NCI-H2081 treated with DMSO at 0.1 percent for 48 hours (cell line): ENCODE measurements around the gene VSTM2B.
"Not testable (repeated sequence)": the region's sequence is repeated elsewhere in the genome, so short reads cannot be mapped to it uniquely, and the experiment has no call there.

ENCODE experiments used
- DNase-seq: peaks from one replicate; lab custom pipeline; 2025; lab: John Stamatoyannopoulos, UW

The VSTM2B gene

DNA sequence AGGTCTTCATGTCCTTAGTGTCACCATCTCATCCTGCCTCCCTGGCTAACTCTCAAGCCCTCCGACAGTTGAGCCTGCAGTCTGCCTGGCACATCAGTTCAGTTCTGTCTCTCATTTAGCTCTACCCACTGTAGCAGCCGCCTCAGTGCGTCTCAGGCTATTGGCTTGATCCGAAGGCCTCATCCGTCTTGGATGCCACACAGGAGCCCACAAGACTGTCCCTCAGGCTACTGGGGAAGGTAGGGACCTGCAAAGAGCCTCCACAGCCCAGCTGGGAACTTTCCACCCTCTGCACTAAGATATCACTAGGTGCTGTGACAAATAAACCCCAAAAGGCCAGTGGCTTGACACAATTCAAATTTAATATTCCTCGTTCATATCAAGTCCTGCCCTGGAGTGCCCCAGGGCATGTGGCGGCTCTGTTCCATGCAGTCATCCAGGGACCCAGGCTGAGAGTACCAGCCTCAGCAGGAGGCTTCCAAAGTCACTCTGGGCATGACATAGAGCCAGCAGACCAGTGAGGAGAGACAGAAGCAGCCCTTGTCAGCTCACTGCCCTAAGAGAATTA, 5.7 kb downstream of the VSTM2B start:
- DNase-seq = no peak

DNA sequence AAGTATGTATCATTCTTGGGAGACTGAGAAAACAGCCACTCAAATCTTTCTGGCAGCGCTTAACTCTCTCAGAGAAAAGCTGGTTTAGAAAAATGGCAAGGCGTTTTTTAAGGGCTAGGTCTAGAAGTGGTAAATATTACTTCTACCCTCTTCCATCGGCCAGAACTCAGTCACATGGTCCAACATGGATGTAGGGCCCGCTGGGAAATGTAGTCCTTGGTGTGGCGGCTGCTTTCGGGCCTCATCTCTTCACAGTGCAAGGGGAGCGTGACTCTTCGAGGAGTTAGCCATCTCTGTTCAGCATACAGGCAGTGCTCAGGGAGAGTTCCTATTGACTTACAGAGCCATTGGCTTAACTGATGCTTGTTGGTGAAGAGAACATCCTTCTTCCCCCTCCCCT, 6.3 kb downstream of the VSTM2B start:
- no peak for DNase-seq

DNA sequence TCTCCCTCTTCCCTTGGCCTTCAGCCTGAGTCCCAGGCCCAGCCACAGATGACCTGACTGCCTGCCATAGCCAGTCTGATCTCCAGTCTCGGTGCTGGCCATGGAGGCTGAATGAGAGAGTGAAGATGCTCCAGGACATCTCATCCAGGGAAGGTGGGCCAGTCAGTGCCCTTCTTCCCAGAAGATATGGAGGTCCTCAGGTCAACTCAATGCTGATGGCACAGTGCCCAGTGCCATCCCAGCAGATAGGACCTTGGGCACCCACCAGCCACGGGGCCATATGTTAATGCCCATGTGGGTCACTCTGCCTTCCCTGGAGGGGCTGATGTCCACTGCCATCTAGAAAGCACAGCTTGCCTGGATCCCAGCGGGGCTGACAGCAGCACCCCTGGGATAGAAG, 7.2 kb downstream of the VSTM2B start:
- no peak for DNase-seq

DNA sequence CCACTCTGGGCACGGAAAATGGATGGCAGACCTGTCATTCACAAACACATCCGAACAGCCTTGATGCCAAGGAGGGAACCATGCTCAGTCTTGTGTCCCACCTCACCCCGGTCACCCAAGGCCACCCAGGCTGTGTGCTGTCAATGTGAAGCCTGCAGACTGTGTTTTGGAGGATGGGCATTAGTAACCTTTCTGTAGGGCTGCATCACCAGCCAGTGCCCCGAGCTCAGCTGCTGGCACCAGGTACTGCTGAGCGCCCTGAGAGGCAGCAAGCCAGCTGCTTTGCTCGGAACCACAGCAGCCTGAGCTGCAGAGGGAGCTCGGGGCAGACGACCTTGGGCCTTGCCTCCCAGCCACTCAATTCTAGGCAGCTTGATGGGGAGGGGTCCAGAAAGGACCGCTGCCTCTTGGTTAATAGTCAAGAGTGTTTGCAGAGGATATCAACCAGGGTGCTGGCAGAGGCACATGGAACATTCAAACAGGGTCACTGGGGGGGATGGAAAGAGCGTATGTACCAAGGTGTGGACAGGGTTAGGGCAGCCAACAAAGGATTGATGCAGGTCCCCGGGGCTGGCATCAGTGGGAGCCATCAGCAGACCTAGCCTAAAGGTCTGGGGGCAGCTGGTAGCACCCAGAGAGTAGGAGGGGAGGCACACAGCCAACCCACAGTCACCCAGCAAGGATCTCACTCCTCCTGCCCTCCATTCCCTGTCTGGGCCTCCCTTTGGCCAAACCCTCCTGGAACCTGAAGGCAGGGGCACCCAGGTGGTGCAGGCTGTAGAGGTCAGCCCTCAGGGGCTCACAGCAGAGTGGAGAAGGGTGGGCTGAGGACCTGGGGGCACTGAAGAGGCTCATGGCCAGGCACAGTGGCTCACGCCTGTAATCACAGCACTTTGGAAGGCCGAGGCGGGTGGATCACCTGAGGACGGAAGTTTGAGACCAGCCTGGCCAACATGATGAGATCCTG, 8.1 kb downstream of the VSTM2B start:
- no peak for DNase-seq

DNA sequence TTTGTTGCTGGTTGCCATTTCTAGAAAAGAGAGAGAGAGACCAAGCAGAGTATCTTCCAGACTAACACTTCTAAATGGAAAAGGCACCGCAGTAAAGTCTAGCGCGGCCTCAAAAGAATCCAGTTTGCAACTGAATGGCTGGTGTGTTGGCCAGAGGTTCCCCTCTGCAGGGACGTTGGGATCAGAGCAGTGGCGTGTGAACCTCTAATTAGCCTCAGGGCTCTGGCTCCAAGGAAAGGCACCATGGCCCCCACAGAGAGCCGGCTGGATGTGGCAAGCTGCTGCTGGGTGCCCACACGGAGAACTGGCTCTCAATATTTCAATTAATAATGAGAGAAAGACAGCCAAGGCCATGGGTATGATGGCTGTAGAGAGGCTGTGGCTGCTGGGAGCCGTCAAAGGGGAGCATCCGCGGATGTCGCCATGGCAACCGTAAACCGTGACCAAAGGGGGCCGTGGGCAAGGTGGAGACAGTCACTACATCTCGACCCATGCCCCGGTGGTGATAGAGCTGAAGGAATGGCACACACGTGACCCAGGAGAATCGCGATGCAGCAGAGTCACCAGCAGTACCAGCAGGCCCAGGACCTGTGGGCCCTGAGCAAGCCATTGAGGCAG, 9.5 kb downstream of the VSTM2B start:
- no peak for DNase-seq

DNA sequence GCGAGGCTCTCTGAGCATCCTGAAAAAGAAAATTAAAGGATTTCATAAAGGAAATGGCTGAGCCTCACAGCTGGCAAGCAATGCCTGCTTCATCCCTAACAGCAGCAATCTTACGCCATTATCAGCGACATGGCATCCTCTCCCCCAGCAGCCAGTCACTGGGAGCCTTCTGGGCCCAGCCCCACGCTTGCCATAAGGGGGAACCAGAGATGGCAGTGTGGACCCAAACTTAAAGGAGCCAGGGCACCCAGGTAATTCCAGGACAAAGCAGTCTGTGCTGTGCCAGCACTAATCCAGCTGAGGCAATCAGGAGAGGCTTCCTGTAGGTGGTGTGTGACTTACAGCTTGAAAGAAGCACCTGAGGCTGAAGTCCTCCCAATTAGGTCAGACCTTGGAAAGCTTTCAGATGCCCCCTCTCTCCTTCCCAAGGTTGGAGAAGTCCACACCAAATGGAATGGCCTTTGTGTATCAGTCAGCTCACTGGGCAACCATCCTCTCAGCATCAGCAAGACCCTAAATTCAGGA, 10.3 kb downstream of the VSTM2B start:
- no peak for DNase-seq

DNA sequence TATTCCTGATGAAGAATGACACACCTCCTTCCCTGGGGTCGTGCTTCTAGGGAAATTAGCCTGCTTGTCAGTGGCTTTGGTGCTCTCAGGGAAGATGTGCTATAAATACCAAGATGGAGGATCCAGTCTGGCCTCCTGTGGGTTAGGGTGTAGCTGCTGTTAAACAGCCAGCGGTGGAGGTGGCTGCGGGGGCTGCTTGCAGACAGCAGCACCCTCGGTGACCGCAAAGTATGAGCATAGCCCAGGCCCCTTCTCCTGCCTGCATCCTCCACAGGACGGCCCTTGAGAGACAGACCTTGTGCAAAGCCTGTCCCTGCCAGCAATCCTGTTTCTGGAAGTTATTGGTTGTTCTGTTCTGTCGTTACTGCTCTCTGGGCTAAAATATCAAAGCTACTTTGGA, 11.4 kb downstream of the VSTM2B start:
- DNase-seq = no peak

DNA sequence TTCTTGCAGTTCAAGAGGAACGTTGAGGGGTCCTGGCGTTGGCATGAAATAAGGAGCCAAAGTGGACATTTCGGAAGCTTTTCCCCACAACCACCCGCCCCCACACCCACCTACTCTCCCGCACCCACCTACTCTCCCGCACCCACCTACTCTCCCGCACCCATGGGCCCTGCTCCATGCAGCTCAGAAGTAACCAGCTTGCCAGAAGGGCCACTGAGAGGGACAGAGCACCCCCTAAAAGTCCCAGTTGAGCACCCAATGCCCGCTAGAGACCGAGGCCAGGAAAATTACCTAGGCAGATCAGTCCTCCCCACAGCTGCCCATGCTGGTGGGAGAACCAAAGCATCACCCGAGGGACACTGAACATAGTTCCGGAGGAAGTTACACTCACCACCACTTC, 11.8 kb downstream of the VSTM2B start:
- no peak for DNase-seq

DNA sequence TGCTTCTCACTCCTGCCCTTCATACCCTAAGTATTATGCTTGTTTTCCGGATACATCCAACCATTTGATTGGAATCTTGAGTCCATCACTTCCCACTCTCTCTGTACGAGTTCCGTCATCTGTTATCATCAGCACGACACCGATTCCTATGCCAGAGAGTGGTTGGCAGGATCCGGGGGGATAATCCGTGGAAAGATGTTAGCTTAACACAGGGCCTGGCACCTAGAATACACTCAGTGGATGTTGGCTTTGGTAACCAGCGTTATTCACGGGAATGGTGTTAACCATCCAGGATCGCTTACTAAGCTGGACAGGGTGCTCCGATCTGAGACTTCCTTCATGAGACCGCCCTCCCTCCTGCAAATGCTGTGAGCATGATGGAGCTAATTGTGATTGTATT, 12.4 kb downstream of the VSTM2B start:
- no peak for DNase-seq

DNA sequence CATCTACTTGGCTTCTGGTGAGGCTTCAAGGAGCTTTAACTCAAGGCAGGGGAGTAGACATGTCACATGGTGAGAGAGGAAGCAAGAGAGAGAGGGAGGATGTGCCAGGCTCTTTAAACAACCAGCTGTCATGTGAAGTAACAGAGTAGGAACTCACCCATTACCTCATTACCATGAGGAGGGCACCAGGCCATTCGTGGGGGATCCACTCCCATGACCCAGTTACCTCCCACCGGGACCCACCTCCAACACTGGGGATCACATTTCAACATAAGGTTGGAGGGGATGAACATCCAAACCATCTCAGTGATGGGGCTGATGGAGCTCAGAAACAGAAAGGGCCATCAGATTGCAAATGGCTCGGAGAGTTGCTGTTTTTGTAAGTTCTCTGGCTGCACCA, 12.9 kb downstream of the VSTM2B start:
- no peak for DNase-seq

DNA sequence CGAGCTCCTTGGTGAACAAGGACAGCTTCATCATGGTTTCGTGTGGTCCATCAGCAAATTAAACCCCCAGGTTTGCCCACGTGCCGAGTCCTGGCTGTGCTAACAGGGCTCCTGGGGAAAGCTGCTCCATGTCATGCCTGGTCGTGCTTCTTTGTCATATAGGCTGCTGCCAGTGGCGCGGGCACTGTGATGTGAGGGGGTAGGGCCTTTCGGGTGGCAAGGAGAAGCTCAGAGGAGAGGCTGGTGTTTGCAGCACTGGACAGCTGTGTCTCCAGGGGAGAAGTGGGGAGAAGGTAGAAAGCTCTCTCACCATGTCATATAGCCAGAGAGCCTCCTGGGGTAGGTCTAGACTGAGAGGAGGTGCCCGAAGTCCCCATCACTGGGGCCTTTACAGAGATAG, 13.3 kb downstream of the VSTM2B start:
- DNase-seq = no peak

DNA sequence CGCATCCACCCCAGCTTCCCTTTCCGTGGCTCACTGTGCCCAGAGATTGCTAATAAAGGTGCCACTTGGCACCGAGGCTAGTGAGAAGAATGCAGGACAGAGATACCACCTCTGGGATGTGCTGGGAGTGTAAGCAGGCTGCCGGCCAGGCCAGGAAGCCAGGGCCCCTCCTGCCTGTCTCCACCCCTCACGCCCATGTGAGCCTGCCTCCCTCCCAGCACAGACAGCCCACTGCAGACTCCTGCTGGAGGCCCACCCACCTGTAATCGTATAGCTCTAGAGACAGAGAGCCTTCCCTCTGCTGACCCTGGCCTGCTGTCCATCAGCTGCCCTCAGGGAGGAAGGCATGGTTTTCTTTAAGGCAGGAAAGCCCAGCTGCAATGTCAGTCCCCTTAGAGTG, 13.9 kb downstream of the VSTM2B start:
- DNase-seq = no peak

DNA sequence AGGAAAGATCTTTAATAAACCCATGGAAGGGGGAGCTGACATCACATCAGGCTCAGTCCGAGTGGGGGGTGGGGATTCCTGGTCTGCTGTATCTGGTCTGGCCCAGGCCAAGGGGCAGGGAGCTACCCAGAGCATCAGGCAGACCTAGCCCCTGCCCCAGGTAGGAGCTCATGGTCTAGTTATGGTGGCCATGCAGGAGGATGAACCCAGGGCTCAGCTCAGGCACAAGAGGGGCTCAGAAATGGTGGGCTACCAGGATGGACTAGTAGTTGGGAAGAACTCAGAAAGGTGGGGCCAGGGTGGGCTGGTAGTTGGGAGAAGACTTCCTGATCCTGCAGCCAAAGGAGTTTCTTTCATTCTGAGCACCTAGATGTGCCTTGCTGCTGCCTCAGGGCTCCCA, 14.3 kb downstream of the VSTM2B start:
- no peak for DNase-seq

DNA sequence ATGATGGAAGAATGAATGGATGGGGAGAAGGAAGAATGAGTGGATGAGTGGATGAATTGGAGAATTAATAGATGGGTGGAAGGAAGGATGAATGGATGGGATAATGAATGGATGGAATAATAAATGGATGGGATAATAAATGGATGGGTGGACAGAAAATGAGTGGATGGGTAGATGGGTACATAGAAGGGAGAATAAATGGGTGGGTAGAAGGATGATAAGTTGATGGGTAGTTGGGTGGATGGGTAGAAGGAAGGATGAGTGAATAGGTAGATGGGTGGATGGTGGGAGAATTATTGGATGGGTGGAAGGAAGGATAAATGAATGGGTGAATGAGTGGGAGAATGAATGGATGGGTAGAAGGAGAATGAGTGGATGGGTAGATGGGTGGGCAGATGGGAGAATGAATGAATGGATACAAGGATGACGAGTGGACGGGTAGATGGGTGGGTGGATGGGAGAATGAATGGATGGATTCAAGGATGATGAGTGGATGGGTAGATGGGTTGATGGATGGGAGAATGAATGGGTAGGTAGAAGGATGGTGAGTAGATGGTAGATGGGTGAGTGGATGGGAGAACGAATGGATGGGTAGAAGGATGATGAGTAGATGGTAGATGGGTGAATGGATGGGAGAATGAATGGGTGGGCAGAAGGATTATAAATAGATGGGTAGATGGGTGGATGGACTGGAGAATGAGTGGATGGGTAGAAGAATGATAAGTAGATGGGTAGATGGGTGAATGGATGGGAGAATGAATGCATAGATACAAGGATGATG, 15.9 kb downstream of the VSTM2B start:
- no peak for DNase-seq

DNA sequence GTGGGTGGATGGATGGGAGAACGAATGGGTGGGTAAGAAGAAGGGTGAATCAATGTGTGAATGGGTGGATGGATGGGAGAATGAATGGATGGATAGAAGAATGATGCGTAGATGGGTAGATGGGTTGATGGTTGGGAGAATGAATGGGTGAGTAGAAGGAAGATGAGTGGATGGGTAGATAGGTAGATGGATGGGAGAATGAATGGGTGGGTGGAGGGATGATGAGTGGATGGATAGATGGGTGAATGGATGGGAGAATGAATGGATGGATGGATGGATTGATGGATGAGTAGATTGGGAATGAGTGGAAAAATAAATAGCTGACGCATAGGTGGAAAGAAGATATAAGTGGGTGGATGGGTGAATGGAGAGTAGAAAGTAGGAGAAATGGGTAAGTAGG, 16.5 kb downstream of the VSTM2B start:
- DNase-seq = no peak

DNA sequence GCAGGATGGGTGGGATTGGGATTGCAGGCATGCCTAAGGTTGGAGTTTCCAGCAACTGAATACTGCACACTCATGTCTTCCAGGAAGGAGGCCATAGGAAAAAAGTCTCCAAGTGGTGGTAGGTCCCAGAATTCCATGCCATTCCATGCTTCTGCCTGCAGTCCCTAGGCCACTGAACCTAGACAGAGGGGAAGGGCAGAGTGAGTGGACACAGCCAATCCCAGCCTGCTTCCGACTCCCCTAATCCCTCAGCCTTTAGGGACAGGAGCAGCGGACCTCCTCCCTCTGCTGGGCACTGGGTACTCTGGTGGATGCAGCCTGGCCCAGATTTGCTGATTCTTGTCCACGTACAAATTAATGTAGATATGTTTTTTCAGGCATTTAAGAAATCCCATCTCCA, 17.0 kb downstream of the VSTM2B start:
- DNase-seq = no peak

DNA sequence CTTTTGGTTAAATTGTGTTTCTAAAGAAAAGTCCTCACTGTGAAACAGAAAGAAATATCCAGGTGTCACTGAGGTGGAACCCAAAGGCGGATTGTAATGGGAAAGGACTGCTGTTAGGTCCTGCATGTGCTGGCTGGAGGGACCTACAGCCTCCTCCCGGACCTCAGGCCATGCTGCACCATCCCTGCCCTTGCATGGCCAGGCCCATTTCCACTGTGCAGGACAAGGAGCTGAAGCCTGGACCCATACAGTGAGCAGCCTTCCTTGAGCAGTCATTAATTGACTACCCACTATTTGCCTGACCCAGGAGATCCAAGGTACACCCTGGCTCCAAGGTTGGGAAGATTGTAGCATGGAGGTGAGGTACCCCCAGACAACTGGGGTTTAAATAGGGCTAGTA, 17.6 kb downstream of the VSTM2B start:
- DNase-seq = no peak

DNA sequence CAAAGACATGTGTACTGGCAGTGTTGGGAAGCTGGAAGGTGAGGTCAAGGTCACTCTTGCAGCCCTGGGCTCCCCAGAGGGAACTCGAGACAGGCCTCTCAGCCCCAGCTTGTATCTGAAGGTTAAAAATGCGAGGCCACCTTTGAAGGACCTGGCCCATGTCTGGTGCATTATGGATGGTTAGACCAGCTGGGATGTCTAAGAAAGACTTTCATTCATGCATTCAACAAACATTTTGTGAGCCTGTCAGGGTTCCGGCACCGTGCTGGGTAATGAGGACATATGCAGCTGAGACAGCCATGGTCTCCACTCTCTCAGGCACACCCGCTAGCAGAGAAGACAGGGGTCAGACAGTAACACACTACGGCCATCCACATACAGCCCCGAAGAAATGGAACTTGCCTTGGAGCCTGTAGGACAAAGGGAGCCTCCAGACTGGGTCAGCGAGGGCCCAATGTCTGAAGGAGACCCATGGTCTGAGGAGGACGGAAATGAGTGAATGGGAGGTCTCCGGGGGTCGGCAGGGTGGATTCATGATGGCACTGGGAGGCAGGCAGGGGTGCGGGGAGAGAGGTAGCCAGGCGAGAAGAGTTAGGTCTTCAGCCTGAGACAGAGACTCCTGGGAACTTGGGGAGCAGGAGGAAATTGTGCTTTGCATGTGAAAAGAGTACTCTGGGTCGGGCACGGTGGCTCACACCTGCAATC, 19.0 kb downstream of the VSTM2B start:
- no peak for DNase-seq

DNA sequence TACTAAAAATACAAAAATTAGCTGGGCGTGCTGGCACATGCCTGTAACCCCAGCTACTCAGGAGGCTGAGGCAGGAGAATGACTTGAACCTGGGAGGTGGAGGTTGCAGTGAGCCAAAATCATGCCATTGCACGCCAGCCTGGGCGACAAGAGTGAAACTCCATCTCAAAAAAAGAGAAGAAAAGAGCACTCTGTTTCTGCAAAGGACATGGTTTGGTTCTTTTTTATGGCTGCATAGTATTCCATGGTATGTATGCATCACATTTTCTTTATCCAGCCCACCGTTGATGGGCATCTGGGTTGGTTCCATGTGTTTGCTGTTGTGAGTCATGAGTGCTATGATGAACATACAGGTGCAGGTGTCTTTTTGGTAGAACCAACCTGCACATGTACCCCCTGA, 19.7 kb downstream of the VSTM2B start:
- DNase-seq = not testable (repeated sequence)

DNA sequence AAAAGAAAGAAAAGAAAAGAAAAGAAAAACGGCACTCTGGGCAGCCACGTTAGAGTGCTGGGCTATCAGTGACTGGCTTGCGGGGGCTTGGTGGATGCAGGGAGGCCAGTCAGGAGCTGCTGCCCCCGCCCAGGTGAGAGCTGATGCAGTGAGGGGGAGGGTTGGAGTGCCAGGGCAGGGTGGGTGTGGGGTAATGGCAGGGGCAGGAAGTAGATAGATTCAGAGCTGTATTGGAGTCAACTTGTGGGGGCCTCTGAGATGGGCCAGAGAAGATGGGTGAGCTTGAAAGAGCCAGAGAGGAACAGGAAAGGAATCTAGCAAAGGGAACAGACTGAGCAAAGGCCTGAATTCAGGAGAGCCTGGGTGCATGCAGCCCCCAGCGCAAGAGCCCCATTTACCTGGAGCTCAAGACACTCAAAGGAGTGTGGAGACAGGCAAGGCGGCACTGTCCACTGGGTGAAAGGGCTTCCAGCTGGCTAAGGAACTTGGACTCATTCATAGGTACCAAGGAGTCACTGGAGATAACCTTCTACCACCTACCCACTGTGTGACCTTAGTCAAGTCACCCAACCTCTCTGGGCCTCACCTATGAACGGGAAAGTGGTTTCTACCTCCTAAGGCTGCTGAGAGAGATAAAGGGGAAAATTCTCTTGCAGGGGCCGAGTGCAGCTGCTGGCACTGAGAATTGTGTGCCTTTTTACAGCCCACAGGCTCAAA, 20.2 kb downstream of the VSTM2B start:
- DNase-seq = no peak
